ENCODE results near the gene BSN. TPM values are rescaled to one million over a fixed set of nuclear protein-coding genes. Genes with fewer than 3 reads are reported as not detected.

BSN gene
- total RNA-seq, 1 experiment from 2014 or later, result 0.28 TPM

GRCh38 chr3:49649576-49649975 lies 95.3 kb downstream of the BSN start:
- H3F3A ChIP-seq (ENCODE audit: insufficient read depth, low read depth), result no peaks in the 10 kb centered on the region
- POLR2A ChIA-PET (ENCODE audit: unreplicated experiment), result interaction anchor here (0.7 kb wide), 1 partner anchor 11 kb away, joined by 4 read pairs; no protein-coding TSS in a partner anchor
- no peak overlapping the region for H3K4me2 ChIP-seq
- DNase-seq, result no peak
- H3K79me2 ChIP-seq (ENCODE audit: low read depth), result no peaks in the 10 kb centered on the region
- intact Hi-C loops (cut with micrococcal nuclease; ENCODE audit: unreplicated experiment), result no loop called here
- no TSS peak for BruUV-seq (replicated peaks)
- H3K9me2 ChIP-seq (ENCODE audit: insufficient read depth), result no peaks in the 10 kb centered on the region
- TF ChIP-seq EZH2 (IDR thresholded peaks at IDR 0.05; ENCODE audit: low read depth), result no peak
- no peak for TF ChIP-seq CTCF (conservative IDR thresholded peaks at IDR 0.05)
- H3K27ac ChIP-seq, result no peak overlapping the region
- H2AFZ ChIP-seq, result no peak overlapping the region
- H3K36me3 ChIP-seq (ENCODE audit: low read depth), result no peaks in the 10 kb centered on the region
- H3K4me1 ChIP-seq (replicated peaks; ENCODE audit: insufficient read depth), result no peaks in the 10 kb centered on the region
- CTCF ChIA-PET, result no interaction called here
- H3K4me3 ChIP-seq, result no peak overlapping the region
- no peaks in the 10 kb centered on the region for H4K20me1 ChIP-seq (ENCODE audit: insufficient read depth)
- no peaks in the 10 kb centered on the region for H3K27me3 ChIP-seq (ENCODE audit: insufficient read depth, low read depth)
- no peaks in the 10 kb centered on the region for H3K9me3 ChIP-seq (ENCODE audit: insufficient read depth, low read depth)

GRCh38 chr3:49650177-49650576 lies 95.9 kb downstream of the BSN start:
- intact Hi-C loops (cut with micrococcal nuclease; ENCODE audit: unreplicated experiment), result no loop called here
- H3K36me3 ChIP-seq (ENCODE audit: low read depth), result no peaks in the 10 kb centered on the region
- TF ChIP-seq CTCF (conservative IDR thresholded peaks at IDR 0.05) (no peak), EZH2 (IDR thresholded peaks at IDR 0.05; ENCODE audit: low read depth) (no peak)
- H3K4me2 ChIP-seq, result no peak overlapping the region
- H3K4me1 ChIP-seq (replicated peaks; ENCODE audit: insufficient read depth), result no peaks in the 10 kb centered on the region
- DNase-seq, result no peak
- ChIA-PET CTCF (no interaction called here), POLR2A (ENCODE audit: unreplicated experiment) (no interaction called here)
- no peak overlapping the region for H3K4me3 ChIP-seq
- no peaks in the 10 kb centered on the region for H3K9me2 ChIP-seq (ENCODE audit: insufficient read depth)
- H3F3A ChIP-seq (ENCODE audit: insufficient read depth, low read depth), result no peaks in the 10 kb centered on the region
- H3K79me2 ChIP-seq (ENCODE audit: low read depth), result no peaks in the 10 kb centered on the region
- no peaks in the 10 kb centered on the region for H3K27me3 ChIP-seq (ENCODE audit: insufficient read depth, low read depth)
- BruUV-seq (replicated peaks), result no TSS peak
- H2AFZ ChIP-seq, result no peak overlapping the region
- H3K27ac ChIP-seq, result no peak overlapping the region
- H3K9me3 ChIP-seq (ENCODE audit: insufficient read depth, low read depth), result no peaks in the 10 kb centered on the region
- no peaks in the 10 kb centered on the region for H4K20me1 ChIP-seq (ENCODE audit: insufficient read depth)

- no peaks in the 10 kb centered on the region for H3K9me2 ChIP-seq (ENCODE audit: insufficient read depth)
- H3K36me3 ChIP-seq (ENCODE audit: low read depth), result no peaks in the 10 kb centered on the region
- TF ChIP-seq EZH2 (IDR thresholded peaks at IDR 0.05; ENCODE audit: low read depth) (no peak), CTCF (conservative IDR thresholded peaks at IDR 0.05) (no peak)
- H3K27ac ChIP-seq, result no peak overlapping the region
- no peak for DNase-seq
- H3K4me2 ChIP-seq, result no peak overlapping the region
- no peaks in the 10 kb centered on the region for H3F3A ChIP-seq (ENCODE audit: insufficient read depth, low read depth)
- no peaks in the 10 kb centered on the region for H3K4me1 ChIP-seq (replicated peaks; ENCODE audit: insufficient read depth)
- no peaks in the 10 kb centered on the region for H3K9me3 ChIP-seq (ENCODE audit: insufficient read depth, low read depth)
- H3K27me3 ChIP-seq (ENCODE audit: insufficient read depth, low read depth), result no peaks in the 10 kb centered on the region
- H3K4me3 ChIP-seq, result no peak overlapping the region
- POLR2A ChIA-PET (ENCODE audit: unreplicated experiment), result no interaction called here
- intact Hi-C loops (cut with micrococcal nuclease; ENCODE audit: unreplicated experiment), result no loop called here
- H3K79me2 ChIP-seq (ENCODE audit: low read depth), result no peaks in the 10 kb centered on the region
- CTCF ChIA-PET, result no interaction called here
- no peak overlapping the region for H2AFZ ChIP-seq
- no TSS peak for BruUV-seq (replicated peaks)
- no peaks in the 10 kb centered on the region for H4K20me1 ChIP-seq (ENCODE audit: insufficient read depth)
Measured at GRCh38 chr3:49650637-49651036, 96.4 kb downstream of the BSN start.
